Natural killer cell (primary cell): ENCODE results near the gene OTUD1. TPM values are rescaled to one million over a fixed set of nuclear protein-coding genes. Genes with fewer than 3 reads are reported as not detected.
A peak's percentile ranks its signal among the peaks of the same experiment; 100 is the strongest.

Experiments
- ATAC-seq, 3 donors: fragments of 150-1000 bp in 2 of 3; fragments of 200-7000 bp in 1 of 3; cut with Tn5 transposase; 1 replicate in 1 of 3; 2 replicates in 2 of 3; pipeline ENCODE4 v1.10.0; 2021; ENCODE audit warnings: mild to moderate bottlenecking in 2 of 3, moderate library complexity in 2 of 3
- DNase-seq, 2 donors: peaks; one replicate each; pipeline versions ENCODE4 v3.0.0 to v3.0.0-alpha.2; 2013 to 2021; ENCODE audit warnings: mixed read lengths in 1 of 2
- H3K27ac ChIP-seq: one replicate; pipeline ENCODE4 v1.5.1; 2013; ENCODE audit warnings: mild to moderate bottlenecking, low read length
- H3K27me3 ChIP-seq: one replicate; pipeline ENCODE4 v1.6.1; 2013; ENCODE audit warnings: low read length; ENCODE audit not compliant: control insufficient read depth, insufficient read depth
- H3K36me3 ChIP-seq: one replicate; pipeline ENCODE4 v1.6.1; 2013; ENCODE audit warnings: low read length; ENCODE audit not compliant: control insufficient read depth, insufficient read depth
- H3K4me1 ChIP-seq: one replicate; pipeline ENCODE4 v1.6.1; 2013; ENCODE audit warnings: low read length; ENCODE audit not compliant: control insufficient read depth, insufficient read depth
- H3K4me3 ChIP-seq: one replicate; pipeline ENCODE4 v1.5.1; 2013; ENCODE audit warnings: low read length
- H3K9me3 ChIP-seq: one replicate; pipeline ENCODE4 v1.6.1; 2013; ENCODE audit warnings: low read length; ENCODE audit not compliant: control insufficient read depth, insufficient read depth
- H3K27ac Mint-ChIP-seq, 2 donors: one replicate each; pipeline ENCODE4 v1.8.0; 2022; ENCODE audit warnings: mild to moderate bottlenecking in 2 of 2, mixed read lengths in 2 of 2, moderate library complexity in 1 of 2
- H3K27me3 Mint-ChIP-seq, 2 donors: one replicate each; pipeline ENCODE4 v1.8.0; 2022; ENCODE audit warnings: low read depth in 2 of 2, mixed read lengths in 2 of 2
- H3K36me3 Mint-ChIP-seq: one replicate; pipeline ENCODE4 v1.8.0; 2022; ENCODE audit warnings: mixed read lengths
- H3K4me1 Mint-ChIP-seq, 2 donors: one replicate each; pipeline ENCODE4 v1.8.0; 2022; ENCODE audit warnings: mixed read lengths in 2 of 2
- H3K4me3 Mint-ChIP-seq: one replicate; pipeline ENCODE4 v1.8.0; 2022; ENCODE audit warnings: mild to moderate bottlenecking, moderate library complexity, mixed read lengths
- H3K9me3 Mint-ChIP-seq, 2 donors: one replicate each; pipeline ENCODE4 v1.8.0; 2022; ENCODE audit warnings: mixed read lengths in 2 of 2
- CTCF ChIP-seq: fragments of 200-600 bp; IDR thresholded peaks from one replicate; pipeline ENCODE4 v1.8.0; 2022; ENCODE audit warnings: antibody characterized with exemption
- WGBS: methylation state at CpG from one replicate; pipeline ENCODE4 v1.1.7; 2013; ENCODE audit warnings: missing lambda C conversion rate; ENCODE audit not compliant: insufficient coverage; 5-methylcytosine and 5-hydroxymethylcytosine counted together
- intact Hi-C: fragments of 100-400 bp; cut with micrococcal nuclease; formaldehyde crosslinking; loops from one replicate; pipeline ENCODE4 v1.14.2; 2022
- total RNA-seq, 4 donors: library from RNA; stranded (reverse); fragments of 120-200 nt in 1 of 4; gene quantifications; one replicate each; pipeline versions ENCODE4 v1.2.3 to v1.2.4, GENCODE V29; 2013 to 2022

OTUD1 gene
- total RNA-seq, 3 donors from 2014 or later (not counting 1 experiment from before 2014, with no cell fraction given), result 24.8 to 49.3 (median 45.5) TPM

- Histone ChIP-seq H3K27me3 (no peaks in the 10 kb centered on the region), H3K27ac (peak overlapping the region; percentile 28), H3K36me3 (no peaks in the 10 kb centered on the region), H3K9me3 (no peaks in the 10 kb centered on the region), H3K4me1 (peaks cover 16% of the 10 kb centered on the region), H3K4me3 (peak overlapping the region; percentile 59)
- TF ChIP-seq CTCF, result no peak
- no peaks in the 10 kb centered on the region for H3K9me3 Mint-ChIP-seq
- DNase-seq, result peak; percentile 42 to 53
- no peaks in the 10 kb centered on the region for H3K36me3 Mint-ChIP-seq
- H3K4me3 Mint-ChIP-seq, result peak overlapping the region; percentile 79
- H3K27me3 Mint-ChIP-seq, result no peaks in the 10 kb centered on the region
- H3K27ac Mint-ChIP-seq, result peak overlapping the region; percentile 60 to 72
- 9% methylated on average over 73 of the region's 73 CpGs for WGBS
- intact Hi-C loops, result no loop called here
- peaks cover 30 to 39% of the 10 kb centered on the region in 2 donors for H3K4me1 Mint-ChIP-seq
- peak in 2 of 3 donors; percentile 3 to 4 for ATAC-seq
Observed at GRCh38 chr10:23439961-23440889, 1.4 kb downstream of the OTUD1 start.

GRCh38 chr10:23441251-23441650 is 2.4 kb downstream of the OTUD1 start:
- Mint-ChIP-seq H3K36me3 (no peaks in the 10 kb centered on the region), H3K4me3 (peak overlapping the region; percentile 79), H3K4me1 (peaks cover 30 to 39% of the 10 kb centered on the region in 2 donors), H3K27me3 (no peaks in the 10 kb centered on the region), H3K27ac (peak overlapping the region in 1 of 2 donors; percentile 60), H3K9me3 (no peaks in the 10 kb centered on the region)
- ATAC-seq, result no peak
- WGBS, result 87% methylated on average over 2 of the region's 3 CpGs
- no peaks in the 10 kb centered on the region for H3K27me3 ChIP-seq
- no peak for DNase-seq
- no peaks in the 10 kb centered on the region for H3K36me3 ChIP-seq
- H3K4me1 ChIP-seq, result peaks cover 16% of the 10 kb centered on the region
- no peak for TF ChIP-seq CTCF
- H3K4me3 ChIP-seq, result peak overlapping the region; percentile 59
- no peak overlapping the region for H3K27ac ChIP-seq
- no peaks in the 10 kb centered on the region for H3K9me3 ChIP-seq
- intact Hi-C loops, result no loop called here

- Histone ChIP-seq H3K27ac (no peak overlapping the region), H3K27me3 (no peaks in the 10 kb centered on the region), H3K4me3 (no peak overlapping the region), H3K4me1 (peaks cover 16% of the 10 kb centered on the region), H3K36me3 (no peaks in the 10 kb centered on the region), H3K9me3 (no peaks in the 10 kb centered on the region)
- intact Hi-C loops, result no loop called here
- WGBS, result 29% methylated on average over 2 of the region's 2 CpGs
- no peak for DNase-seq
- Mint-ChIP-seq H3K27ac (no peak overlapping the region), H3K27me3 (no peaks in the 10 kb centered on the region), H3K36me3 (no peaks in the 10 kb centered on the region), H3K4me3 (peak overlapping the region; percentile 21), H3K4me1 (peaks cover 27 to 36% of the 10 kb centered on the region in 2 donors), H3K9me3 (no peaks in the 10 kb centered on the region)
- ATAC-seq, result no peak
- TF ChIP-seq CTCF, result no peak
Observed at GRCh38 chr10:23442936-23443335, 4.1 kb downstream of the OTUD1 start.
